K562 (cell line): ENCODE results near the gene GABRB3. TPM values are rescaled to one million over a fixed set of nuclear protein-coding genes. Genes with fewer than 3 reads are reported as not detected.

ENCODE experiments used
- ATAC-seq: fragments of 200-7000 bp; cut with Tn5 transposase; 3 replicates; pipeline ENCODE4 v1.9.1; 2020; ENCODE audit warnings: moderate library complexity
- BruUV-seq: library from RNA; stranded (reverse); fragments of 400-500 nt; replicated peaks from 2 replicates; lab custom pipeline; 2021; lab: Mats Ljungman, UMichigan
- CTCF ChIA-PET: fragments of 300-600 bp; formaldehyde crosslinking; extraction: SDS; loops from one replicate; lab custom pipeline; 2021; ENCODE audit warnings: low intra/inter-chr PET ratio; lab: Yijun Ruan, JAX
- POLR2A ChIA-PET: fragments of 300-600, 350-650 bp; sonication (Branson Sonifier 250); formaldehyde crosslinking; extraction: SDS; loops from one replicate; lab custom pipeline; 2021; ENCODE audit warnings: antibody characterized with exemption, inconsistent platforms; lab: Yijun Ruan, JAX
- DNase-seq, 4 experiments: peaks; one replicate each; pipeline versions ENCODE4 v3.0.0 to v3.0.0-alpha.2; 2011 to 2018; ENCODE audit warnings: low spot score in 3 of 4, mixed read lengths in 3 of 4; ENCODE audit errors: extremely low read depth in 1 of 4
- FAIRE-seq: peaks from 2 replicates; lab custom pipeline; 2011; peaks lifted over from hg19 to GRCh38; lab: Jason Lieb, UNC
- H2AFZ ChIP-seq: 2 replicates; pipeline ENCODE4 v1.6.0; 2011; ENCODE audit warnings: low read depth, low read length, control low read depth, inconsistent platforms
- H3K27ac ChIP-seq: fragments of 200-600 bp; 3 replicates; pipeline ENCODE4 v1.8.0; 2011; ENCODE audit warnings: low read depth, mild to moderate bottlenecking, control low read depth, inconsistent platforms, low read length, moderate library complexity, mixed read lengths; ENCODE audit errors: extremely low read depth
- H3K27me3 ChIP-seq, 2 experiments: fragments of 300-600 bp in 1 of 2; 2 replicates in 1 of 2; 3 replicates in 1 of 2; pipeline versions ENCODE4 v1.6.0 to v1.8.0; 2011; ENCODE audit warnings: inconsistent platforms in 2 of 2, low read length in 2 of 2, mild to moderate bottlenecking in 1 of 2, mixed read lengths in 1 of 2, moderate library complexity in 1 of 2; ENCODE audit not compliant: control insufficient read depth in 2 of 2, insufficient read depth in 2 of 2
- H3K36me3 ChIP-seq: fragments of 300-600 bp; 3 replicates; pipeline ENCODE4 v1.8.0; 2011; ENCODE audit warnings: mild to moderate bottlenecking, low read length, inconsistent platforms; ENCODE audit not compliant: control insufficient read depth, insufficient read depth
- H3K4me1 ChIP-seq, 2 experiments: fragments of 200-600 bp in 1 of 2; replicated peaks in 1 of 2; 2 replicates in 1 of 2; 3 replicates in 1 of 2; pipeline versions ENCODE4 v1.5.1 to v1.8.0; 2011; ENCODE audit warnings: inconsistent platforms in 2 of 2, low read length in 2 of 2, mild to moderate bottlenecking in 1 of 2, mixed read lengths in 1 of 2, moderate library complexity in 1 of 2; ENCODE audit not compliant: control insufficient read depth in 2 of 2, insufficient read depth in 2 of 2
- H3K4me2 ChIP-seq: 2 replicates; pipeline ENCODE4 v1.6.1; 2011; ENCODE audit warnings: low read length, control low read depth, inconsistent platforms, mixed read lengths; ENCODE audit not compliant: insufficient read depth
- H3K4me3 ChIP-seq: fragments of 200-600 bp; sonication (generic), shearing (Covaris generic); 2 replicates; pipeline ENCODE4 v1.5.1; 2016; ENCODE audit warnings: control low read depth, inconsistent platforms
- H3K79me2 ChIP-seq: fragments of 200-600 bp; 3 replicates; pipeline ENCODE4 v1.8.0; 2011; ENCODE audit warnings: low read length, inconsistent platforms; ENCODE audit not compliant: control insufficient read depth, insufficient read depth
- H3K9ac ChIP-seq, 2 experiments: 2 replicates each; pipeline versions ENCODE4 v1.6.0 to v1.6.1; 2011; ENCODE audit warnings: low read depth in 2 of 2, low read length in 2 of 2, control low read depth in 1 of 2, inconsistent platforms in 1 of 2, mild to moderate bottlenecking in 1 of 2, mixed read lengths in 1 of 2; ENCODE audit not compliant: insufficient read depth in 1 of 2
- H3K9me1 ChIP-seq: one replicate; pipeline ENCODE4 v1.6.0; 2011; ENCODE audit warnings: inconsistent platforms, mild to moderate bottlenecking, low read length, moderate library complexity; ENCODE audit not compliant: control insufficient read depth, insufficient read depth
- H3K9me3 ChIP-seq: replicated peaks from 2 replicates; pipeline ENCODE4 v1.5.1; 2011; ENCODE audit warnings: low read depth, low read length, inconsistent platforms; ENCODE audit not compliant: control insufficient read depth, insufficient read depth
- H4K20me1 ChIP-seq: replicated peaks from 2 replicates; pipeline ENCODE4 v1.6.1; 2011; ENCODE audit warnings: low read length, inconsistent platforms, mixed read lengths; ENCODE audit not compliant: control insufficient read depth, insufficient read depth
- AFF1 ChIP-seq, 2 experiments: fragments of 450-650 bp; IDR thresholded peaks; 2 replicates each; pipeline ENCODE4 v1.6.1; 2018; ENCODE audit warnings: mild to moderate bottlenecking in 2 of 2, low read depth in 1 of 2; ENCODE audit not compliant: partially characterized antibody in 2 of 2
- CBFA2T3 ChIP-seq: fragments of 450-650 bp; IDR thresholded peaks from 2 replicates; pipeline ENCODE4 v1.6.1; 2017
- CTCFL ChIP-seq: IDR thresholded peaks from 2 replicates; pipeline ENCODE4 v1.6.1; 2011; ENCODE audit warnings: borderline replicate concordance, low read depth, mild to moderate bottlenecking, moderate library complexity, low read length; ENCODE audit not compliant: insufficient read depth, poor library complexity, severe bottlenecking
- FOS ChIP-seq: IDR thresholded peaks from 3 replicates; pipeline ENCODE4 v1.6.1; 2011; ENCODE audit not compliant: insufficient read length; ENCODE audit errors: extremely low read depth
- PHF20 ChIP-seq: fragments of 450-650 bp; IDR thresholded peaks from 2 replicates; pipeline ENCODE4 v1.6.1; 2018; ENCODE audit not compliant: partially characterized antibody
- RERE ChIP-seq: sonication (generic); formaldehyde crosslinking; IDR thresholded peaks from 2 replicates; pipeline ENCODE4 v1.8.0; 2023; ENCODE audit warnings: missing genetic modification reagents, mild to moderate bottlenecking, borderline replicate concordance
- SAP30 ChIP-seq: fragments of 200-600 bp; sonication (generic); IDR thresholded peaks from 2 replicates; pipeline ENCODE4 v1.6.1; 2012; ENCODE audit warnings: borderline replicate concordance, low read depth, mild to moderate bottlenecking, moderate library complexity, low read length, control low read depth, inconsistent platforms; ENCODE audit not compliant: insufficient read depth, poor library complexity, severe bottlenecking
- ZNF23 ChIP-seq: fragments of 250-450 bp; sonication (Bioruptor Pico); IDR thresholded peaks from 2 replicates; pipeline ENCODE4 v1.4.0; 2020; ENCODE audit warnings: mild to moderate bottlenecking
- ZNF311 ChIP-seq: fragments of 250-450 bp; sonication (Bioruptor Pico); IDR thresholded peaks from 2 replicates; pipeline ENCODE4 v1.4.0; 2020; ENCODE audit warnings: mild to moderate bottlenecking, moderate library complexity
- WGBS: fragments of 100-300 bp; shearing (Covaris generic); methylation state at CpG from one replicate; pipeline ENCODE4 v1.1.6; 2016; ENCODE audit warnings: low coverage, mixed read lengths; ENCODE audit not compliant: insufficient coverage; ENCODE audit errors: missing lambda C conversion rate; 5-methylcytosine and 5-hydroxymethylcytosine counted together
- in situ Hi-C: fragments of 300-500 bp; cut with MboI; formaldehyde crosslinking; loops from 4 replicates; pipeline ENCODE4 v1.15.0; 2018; ENCODE audit warnings: inconsistent platforms, mixed read lengths
- intact Hi-C: fragments of 100-400 bp; cut with micrococcal nuclease; formaldehyde crosslinking; loops from 2 replicates; pipeline ENCODE4 v1.14.2; 2022
- polyA plus RNA-seq, 8 experiments: library from polyadenylated mRNA; depleted of rRNA in 4 of 8; stranded (reverse) in 5 of 8; unstranded in 3 of 8; fragments of >200 nt; fragmentation: Nextera tagmentation in 2 of 8; fragmentation: Illumina TruSeq in 1 of 8; extraction: Ambion mirVana in 2 of 8; extraction: Trizol in 1 of 8; gene quantifications; 2 replicates each; pipeline versions ENCODE4 v1.2.1 to v1.2.3, GENCODE V29; 2011 to 2014; ENCODE audit warnings: inconsistent platforms in 1 of 8, missing spikeins in 1 of 8
- total RNA-seq, 7 experiments: library from RNA; depleted of rRNA in 6 of 7; stranded (reverse); fragments of >200 nt in 6 of 7; fragmentation: Illumina TruSeq in 2 of 7; extraction: Trizol in 2 of 7; gene quantifications; 2 replicates each; pipeline versions ENCODE4 v1.2.1 to v1.2.3, GENCODE V29; 2011 to 2021; ENCODE audit warnings: low replicate concordance in 1 of 7

The GABRB3 gene
- total and polyA plus RNA-seq, 9 of the 15 experiments (the other 6 are each of a cell fraction or from before 2014, with no cell fraction given) = 0.09 to 1.4 (median 0.49) TPM

GRCh38 chr15:26721232-26721967 lies 51.5 kb downstream of the GABRB3 start:
- no peaks in the 10 kb centered on the region for H3K79me2 ChIP-seq
- no TSS peak for BruUV-seq
- WGBS = 2% methylated on average over 5 of the region's 5 CpGs
- in situ Hi-C loops = no loop called here
- no peak overlapping the region for H2AFZ ChIP-seq
- no peak overlapping the region for H3K4me3 ChIP-seq
- no peak overlapping the region for H3K9ac ChIP-seq
- no peaks in the 10 kb centered on the region for H3K27me3 ChIP-seq
- ChIA-PET POLR2A (interaction anchor here (0.6 to 0.7 kb wide), 3 partner anchors 14 to 889 kb away, joined by 3 to 5 read pairs (median 4); no protein-coding TSS in a partner anchor), CTCF (no interaction called here)
- no peak for DNase-seq
- no peaks in the 10 kb centered on the region for H3K36me3 ChIP-seq
- no peaks in the 10 kb centered on the region for H3K4me1 ChIP-seq
- no peak for FAIRE-seq
- H3K9me3 ChIP-seq = no peaks in the 10 kb centered on the region
- no peak overlapping the region for H3K27ac ChIP-seq
- intact Hi-C loops = no loop called here
- ATAC-seq = no peak
- H4K20me1 ChIP-seq = no peaks in the 10 kb centered on the region
- no peak overlapping the region for H3K4me2 ChIP-seq
- no peaks in the 10 kb centered on the region for H3K9me1 ChIP-seq
- TF ChIP-seq PHF20 (no peak), CBFA2T3 (no peak), AFF1 (IDR thresholded peaks at IDR 0.05; ENCODE audit: low read depth in 1 of 2, partially characterized antibody in 2 of 2) (no peak), ZNF23 (CRISPR knock-in tag) (no peak), FOS (no peak), ZNF311 (no peak), CTCFL (no peak), SAP30 (no peak), RERE (CRISPR knock-in tag) (no peak)
